Spinal cord (tissue), 10 donors: ENCODE data around the gene TIFAB. TPM values are rescaled to one million over a fixed set of nuclear protein-coding genes. Genes with fewer than 3 reads are reported as not detected.
A peak's percentile ranks its signal among the peaks of the same experiment; 100 is the strongest.

Experiments used
- DNase-seq, 6 donors: peaks; one replicate each; pipeline versions ENCODE4 v3.0.0 to v3.0.0-alpha.2; 2013 to 2015; ENCODE audit warnings: low spot score in 6 of 6, low read depth in 4 of 6
- H3K27ac ChIP-seq: one replicate; pipeline ENCODE4 v1.5.1; 2013; ENCODE audit warnings: low read depth, low read length, control low read depth
- H3K27me3 ChIP-seq: one replicate; pipeline ENCODE4 v1.6.1; 2013; ENCODE audit warnings: low read length; ENCODE audit not compliant: control insufficient read depth, insufficient read depth
- H3K36me3 ChIP-seq: one replicate; pipeline ENCODE4 v1.6.1; 2013; ENCODE audit warnings: low read length; ENCODE audit not compliant: control insufficient read depth, insufficient read depth
- H3K4me1 ChIP-seq: one replicate; pipeline ENCODE4 v1.6.1; 2013; ENCODE audit warnings: low read length; ENCODE audit not compliant: control insufficient read depth, insufficient read depth
- H3K4me3 ChIP-seq: one replicate; pipeline ENCODE4 v1.5.1; 2013; ENCODE audit warnings: low read depth, low read length, control low read depth
- H3K9me3 ChIP-seq: one replicate; pipeline ENCODE4 v1.6.1; 2013; ENCODE audit warnings: low read length; ENCODE audit not compliant: control insufficient read depth, insufficient read depth
- WGBS: methylation state at CpG from one replicate; pipeline ENCODE4 v1.1.5; 2013; ENCODE audit warnings: missing lambda C conversion rate; ENCODE audit not compliant: insufficient coverage; 5-methylcytosine and 5-hydroxymethylcytosine counted together
- polyA plus RNA-seq, 2 donors: library from polyadenylated mRNA; unstranded; fragments of 120-200 nt; gene quantifications; one replicate each; pipeline ENCODE4 v1.2.1, GENCODE V29; 2013; ENCODE audit not compliant: insufficient read length in 2 of 2
- total RNA-seq, 2 donors: library from RNA; depleted of rRNA in 1 of 2; stranded (reverse); fragments of 120-200 nt in 1 of 2; fragments of >200 nt in 1 of 2; gene quantifications; one replicate each; pipeline versions ENCODE4 v1.2.3 to v1.2.4, GENCODE V29; 2013 to 2014
- donor health status: healthy.

The TIFAB gene
- total and polyA plus RNA-seq, 4 donors: 0.06 to 0.10 TPM; not detected in 2

- WGBS: 88% methylated on average over 5 of the region's 6 CpGs
- no peaks in the 10 kb centered on the region for H3K27me3 ChIP-seq
- peaks cover 33% of the 10 kb centered on the region for H3K4me1 ChIP-seq
- no peak overlapping the region for H3K4me3 ChIP-seq
- DNase-seq: no peak
- no peaks in the 10 kb centered on the region for H3K36me3 ChIP-seq
- no peak overlapping the region for H3K27ac ChIP-seq
- no peaks in the 10 kb centered on the region for H3K9me3 ChIP-seq
Observed at GRCh38 chr5:135444881-135445280, 7.3 kb downstream of the TIFAB start.

GRCh38 chr5:135444360-135444759 is 7.8 kb downstream of the TIFAB start:
- Histone ChIP-seq H3K4me3 (no peak overlapping the region), H3K27ac (no peak overlapping the region), H3K4me1 (peaks cover 31% of the 10 kb centered on the region), H3K27me3 (no peaks in the 10 kb centered on the region), H3K36me3 (no peaks in the 10 kb centered on the region), H3K9me3 (no peaks in the 10 kb centered on the region)
- no peak for DNase-seq
- 79% methylated on average over 13 of the region's 13 CpGs for whole genome bisulfite sequencing

- Histone ChIP-seq H3K36me3 (no peaks in the 10 kb centered on the region), H3K4me3 (no peak overlapping the region), H3K9me3 (no peaks in the 10 kb centered on the region), H3K4me1 (peaks cover 30% of the 10 kb centered on the region), H3K27me3 (no peaks in the 10 kb centered on the region), H3K27ac (no peak overlapping the region)
- peak in 1 of 6 donors; percentile 53 for DNase-seq
- 32% methylated on average over 3 of the region's 6 CpGs for WGBS
Observed at GRCh38 chr5:135443161-135443960, 8.8 kb downstream of the TIFAB start.

GRCh38 chr5:135442431-135443160 is 9.6 kb downstream of the TIFAB start:
- Histone ChIP-seq H3K27me3 (no peaks in the 10 kb centered on the region), H3K4me1 (peaks cover 35% of the 10 kb centered on the region), H3K27ac (no peak overlapping the region), H3K4me3 (no peak overlapping the region), H3K9me3 (no peaks in the 10 kb centered on the region), H3K36me3 (no peaks in the 10 kb centered on the region)
- 65% methylated on average over 6 of the region's 8 CpGs for WGBS
- DNase-seq: no peak

- 100% methylated on average over 2 of the region's 4 CpGs for WGBS
- Histone ChIP-seq H3K4me3 (no peak overlapping the region), H3K4me1 (peaks cover 42% of the 10 kb centered on the region), H3K36me3 (no peaks in the 10 kb centered on the region), H3K27me3 (no peaks in the 10 kb centered on the region), H3K9me3 (no peaks in the 10 kb centered on the region), H3K27ac (no peak overlapping the region)
- no peak for DNase-seq
Observed at GRCh38 chr5:135441919-135442318, 10.2 kb downstream of the TIFAB start.

- Histone ChIP-seq H3K27ac (no peak overlapping the region), H3K4me1 (peaks cover 47% of the 10 kb centered on the region), H3K9me3 (no peaks in the 10 kb centered on the region), H3K4me3 (no peak overlapping the region), H3K27me3 (no peaks in the 10 kb centered on the region), H3K36me3 (no peaks in the 10 kb centered on the region)
- no peak for DNase-seq
- 57% methylated on average over 11 of the region's 11 CpGs for WGBS
Observed at GRCh38 chr5:135441350-135441831, 10.8 kb downstream of the TIFAB start.

GRCh38 chr5:135440916-135441315 is 11.2 kb downstream of the TIFAB start:
- H3K36me3 ChIP-seq: no peaks in the 10 kb centered on the region

GRCh38 chr5:135439231-135440205 is 12.6 kb downstream of the TIFAB start:
- DNase-seq: no peak
- WGBS: 78% methylated on average over 7 of the region's 11 CpGs
- Histone ChIP-seq H3K36me3 (no peaks in the 10 kb centered on the region), H3K27me3 (peaks cover 5% of the 10 kb centered on the region), H3K4me1 (peaks cover 49% of the 10 kb centered on the region), H3K9me3 (no peaks in the 10 kb centered on the region), H3K4me3 (no peak overlapping the region), H3K27ac (no peak overlapping the region)

More at GRCh38 chr5:135440916-135441315, 11.2 kb downstream of the TIFAB start:
- no peak for DNase-seq
- Histone ChIP-seq H3K4me3 (no peak overlapping the region), H3K9me3 (no peaks in the 10 kb centered on the region), H3K4me1 (peaks cover 47% of the 10 kb centered on the region), H3K27ac (no peak overlapping the region), H3K27me3 (no peaks in the 10 kb centered on the region)
- 44% methylated on average over 3 of the region's 6 CpGs for WGBS

- 82% methylated on average over 7 of the region's 10 CpGs for WGBS
- Histone ChIP-seq H3K4me1 (peaks cover 54% of the 10 kb centered on the region), H3K27me3 (peaks cover 5% of the 10 kb centered on the region), H3K36me3 (no peaks in the 10 kb centered on the region), H3K4me3 (no peak overlapping the region), H3K9me3 (no peaks in the 10 kb centered on the region), H3K27ac (no peak overlapping the region)
- no peak for DNase-seq
Observed at GRCh38 chr5:135438636-135439221, 13.4 kb downstream of the TIFAB start.
